H1 (cell line): ENCODE measurements around the gene HPRT1. TPM values are rescaled to one million over a fixed set of nuclear protein-coding genes. Genes with fewer than 3 reads are reported as not detected.

ENCODE experiments used
- CTCF ChIA-PET: fragments of 300-600 bp; sonication (Branson Sonifier 250); formaldehyde crosslinking; loops from one replicate; lab custom pipeline; 2021; ENCODE audit not compliant: partially characterized antibody; lab: Charles Lee
- POLR2A ChIA-PET: fragments of 300-600 bp; sonication (Branson Sonifier 250); formaldehyde crosslinking; loops from one replicate; lab custom pipeline; 2021; ENCODE audit warnings: inconsistent platforms; ENCODE audit not compliant: partially characterized antibody; lab: Charles Lee
- DNase-seq, 2 experiments: peaks; one replicate each; pipeline versions ENCODE4 v3.0.0 to v3.0.0-alpha.2; 2010 to 2022; ENCODE audit warnings: low spot score in 2 of 2, low read depth in 1 of 2, mixed read lengths in 1 of 2
- FAIRE-seq: peaks from 2 replicates; lab custom pipeline; 2011; peaks lifted over from hg19 to GRCh38; lab: Jason Lieb, UNC
- H2AFZ ChIP-seq: 2 replicates; pipeline ENCODE4 v1.8.1; 2012; ENCODE audit warnings: low read length, inconsistent platforms
- H2AK5ac ChIP-seq: 2 replicates; pipeline ENCODE4 v1.6.1; 2013; ENCODE audit warnings: low read depth, low read length
- H2BK120ac ChIP-seq: replicated peaks from 2 replicates; pipeline ENCODE3; 2013; ENCODE audit warnings: low read depth, low read length, inconsistent platforms
- H2BK12ac ChIP-seq: 2 replicates; pipeline ENCODE4 v1.6.1; 2013; ENCODE audit warnings: low read depth, low read length
- H2BK15ac ChIP-seq: 2 replicates; pipeline ENCODE4 v1.6.1; 2013; ENCODE audit warnings: low read length
- H2BK20ac ChIP-seq: 2 replicates; pipeline ENCODE4 v1.6.1; 2013; ENCODE audit warnings: low read length
- H2BK5ac ChIP-seq: 2 replicates; pipeline ENCODE4 v1.6.1; 2013; ENCODE audit warnings: low read depth, low read length
- H3K14ac ChIP-seq: 2 replicates; pipeline ENCODE4 v1.6.1; 2013; ENCODE audit warnings: inconsistent platforms; ENCODE audit not compliant: insufficient read length
- H3K18ac ChIP-seq: 2 replicates; pipeline ENCODE4 v1.6.1; 2013; ENCODE audit warnings: low read length; ENCODE audit errors: extremely low read depth
- H3K23ac ChIP-seq: 2 replicates; pipeline ENCODE4 v1.6.1; 2013; ENCODE audit warnings: inconsistent platforms; ENCODE audit not compliant: insufficient read length
- H3K23me2 ChIP-seq: 2 replicates; pipeline ENCODE4 v1.6.1; 2013; ENCODE audit warnings: low read depth, low read length
- H3K27ac ChIP-seq: 2 replicates; pipeline ENCODE4 v1.6.1; 2011; ENCODE audit warnings: low read depth, low read length, inconsistent platforms
- H3K27me3 ChIP-seq, 4 experiments: replicated peaks in 1 of 4; 1 replicate in 1 of 4; 2 replicates in 3 of 4; pipeline versions ENCODE4 v1.6.1 to v1.8.1; 2011 to 2013; ENCODE audit warnings: low read length in 3 of 4, mild to moderate bottlenecking in 3 of 4, inconsistent platforms in 2 of 4, mixed read lengths in 2 of 4, moderate library complexity in 1 of 4; ENCODE audit not compliant: control insufficient read depth in 3 of 4, insufficient read depth in 3 of 4; ENCODE audit errors: extremely low read depth in 1 of 4
- H3K36me3 ChIP-seq, 4 experiments: 2 replicates each; pipeline versions ENCODE4 v1.6.1 to v1.8.1; 2011 to 2013; ENCODE audit warnings: mild to moderate bottlenecking in 4 of 4, low read length in 3 of 4, moderate library complexity in 2 of 4, control low read depth in 1 of 4, inconsistent platforms in 1 of 4; ENCODE audit not compliant: insufficient read depth in 4 of 4, control insufficient read depth in 2 of 4
- H3K4ac ChIP-seq: replicated peaks from 2 replicates; pipeline ENCODE3; 2013; ENCODE audit warnings: low read length, low read depth, mixed read lengths, inconsistent platforms; ENCODE audit not compliant: insufficient read length
- H3K4me1 ChIP-seq, 4 experiments: replicated peaks in 1 of 4; 1 replicate in 1 of 4; 2 replicates in 3 of 4; pipeline versions ENCODE4 v1.6.1 to v1.8.1; 2011 to 2013; ENCODE audit warnings: low read length in 3 of 4, inconsistent platforms in 2 of 4, mixed read lengths in 1 of 4; ENCODE audit not compliant: insufficient read depth in 4 of 4, control insufficient read depth in 3 of 4
- H3K4me2 ChIP-seq, 2 experiments: 2 replicates each; pipeline versions ENCODE4 v1.6.1 to v1.8.1; 2011 to 2013; ENCODE audit warnings: low read depth in 2 of 2, low read length in 2 of 2, control low read depth in 1 of 2, inconsistent platforms in 1 of 2, mild to moderate bottlenecking in 1 of 2; ENCODE audit not compliant: insufficient read depth in 1 of 2
- H3K4me3 ChIP-seq, 4 experiments: fragments of 200-600, 300-600 bp in 1 of 4; sonication (generic), shearing (Covaris generic), sonication (Bioruptor Twin) in 1 of 4; 2 replicates each; pipeline versions ENCODE4 v1.5.1 to v1.8.1; 2011 to 2016; ENCODE audit warnings: low read length in 4 of 4, low read depth in 3 of 4, control low read depth in 2 of 4, inconsistent platforms in 2 of 4, mild to moderate bottlenecking in 2 of 4, mixed read lengths in 1 of 4, moderate library complexity in 1 of 4; ENCODE audit not compliant: insufficient read depth in 2 of 4; ENCODE audit errors: extremely low read depth in 1 of 4
- H3K56ac ChIP-seq: replicated peaks from 2 replicates; pipeline ENCODE3; 2013; ENCODE audit warnings: low read depth, mild to moderate bottlenecking, mixed read lengths, low read length, inconsistent platforms; ENCODE audit not compliant: insufficient read length
- H3K79me1 ChIP-seq: 2 replicates; pipeline ENCODE4 v1.6.1; 2013; ENCODE audit warnings: low read depth, low read length, control low read depth
- H3K79me2 ChIP-seq, 2 experiments: 2 replicates each; pipeline versions ENCODE4 v1.6.1 to v1.8.1; 2012 to 2013; ENCODE audit warnings: low read length in 2 of 2, mild to moderate bottlenecking in 2 of 2, inconsistent platforms in 1 of 2; ENCODE audit not compliant: insufficient read depth in 2 of 2, control insufficient read depth in 1 of 2
- H3K9ac ChIP-seq, 4 experiments: replicated peaks in 1 of 4; 1 replicate in 1 of 4; 2 replicates in 3 of 4; pipeline versions ENCODE4 v1.6.1 to v1.8.1; 2011 to 2013; ENCODE audit warnings: low read depth in 3 of 4, low read length in 3 of 4, control low read depth in 2 of 4, mild to moderate bottlenecking in 2 of 4, moderate library complexity in 2 of 4, inconsistent platforms in 1 of 4; ENCODE audit errors: extremely low read depth in 1 of 4
- H3K9me3 ChIP-seq, 2 experiments: 2 replicates each; pipeline versions ENCODE4 v1.6.1 to v1.8.1; 2012 to 2013; ENCODE audit warnings: mild to moderate bottlenecking in 2 of 2, moderate library complexity in 2 of 2, control low read depth in 1 of 2, inconsistent platforms in 1 of 2, low read depth in 1 of 2, low read length in 1 of 2, mixed read lengths in 1 of 2; ENCODE audit not compliant: insufficient read depth in 2 of 2
- H4K20me1 ChIP-seq, 2 experiments: replicated peaks in 1 of 2; 2 replicates each; pipeline versions ENCODE3 to v1.8.1; 2011 to 2013; ENCODE audit warnings: inconsistent platforms in 2 of 2, low read length in 2 of 2, mild to moderate bottlenecking in 1 of 2; ENCODE audit not compliant: insufficient read depth in 2 of 2, control insufficient read depth in 1 of 2
- H4K5ac ChIP-seq: 2 replicates; pipeline ENCODE4 v1.6.1; 2013; ENCODE audit warnings: low read length, low read depth, mixed read lengths, inconsistent platforms; ENCODE audit not compliant: insufficient read length
- H4K8ac ChIP-seq: 2 replicates; pipeline ENCODE4 v1.8.0; 2013; ENCODE audit warnings: mild to moderate bottlenecking, moderate library complexity, low read length, inconsistent platforms; ENCODE audit not compliant: insufficient read depth; ENCODE audit errors: extremely low read depth
- H4K91ac ChIP-seq: replicated peaks from 2 replicates; pipeline ENCODE3; 2013; ENCODE audit warnings: low read length, mixed read lengths, inconsistent platforms; ENCODE audit not compliant: insufficient read length
- SP4 ChIP-seq: IDR thresholded peaks from 2 replicates; pipeline ENCODE4 v1.6.1; 2012; ENCODE audit warnings: low read length, inconsistent platforms
- WGBS, 2 experiments: shearing (Covaris generic) in 1 of 2; methylation state at CpG; one replicate each; pipeline versions ENCODE4 v1.1.6 to v1.1.7; 2013 to 2015; ENCODE audit warnings: low lambda C conversion rate in 2 of 2, mixed read lengths in 2 of 2, inconsistent platforms in 1 of 2, low coverage in 1 of 2, missing lambda C conversion rate in 1 of 2; ENCODE audit not compliant: insufficient replicate concordance in 2 of 2, insufficient coverage in 1 of 2, insufficient read length in 1 of 2; ENCODE audit errors: extremely low coverage in 1 of 2, missing lambda C conversion rate in 1 of 2; 5-methylcytosine and 5-hydroxymethylcytosine counted together
- polyA plus RNA-seq, 7 experiments: library from polyadenylated mRNA; depleted of rRNA in 3 of 7; stranded (reverse) in 5 of 7; unstranded in 2 of 7; fragments of >200 nt in 5 of 7; fragments of 200-250 nt in 2 of 7; gene quantifications; 1 replicate in 5 of 7; 2 replicates in 1 of 7; 4 replicates in 1 of 7; pipeline versions ENCODE4 v1.2.1 to v1.2.3, GENCODE V29; 2011 to 2013; ENCODE audit warnings: missing spikeins in 2 of 7, mixed read lengths in 2 of 7
- total RNA-seq: library from RNA; stranded (reverse); fragmentation: NEBNext Ultra II Directional; extraction: Animal tissue kit (Norgen Biotek cat#: 25700); gene quantifications from 2 replicates; pipeline ENCODE4 v1.2.1, GENCODE V29; 2021

HPRT1 gene
- total and polyA plus RNA-seq, 2 of the 8 experiments (the other 6 are each of a cell fraction or from before 2014, with no cell fraction given): 16.9 to 49.5 TPM

- H3K4me2 ChIP-seq: no peak overlapping the region
- WGBS, 2 experiments: 96% methylated on average over 5 of the region's 5 CpGs; no CpG with 5 or more reads in 1 of the 2 experiments
- FAIRE-seq: no peak
These were observed 43.9 kb upstream of the HPRT1 start for GRCh38 chrX:134416087-134416486.

More at GRCh38 chrX:134416087-134416486, 43.9 kb upstream of the HPRT1 start:
- Histone ChIP-seq H4K20me1 (no peaks in the 10 kb centered on the region), H3K56ac (no peak overlapping the region), H3K4me1 (no peaks in the 10 kb centered on the region), H3K36me3 (peaks cover 0 to 54% (median 10%) of the 10 kb centered on the region in 4 experiments; a peak in 6 of 8 replicates), H4K91ac (no peak overlapping the region), H3K79me2 (no peaks in the 10 kb centered on the region)
- no peak for TF ChIP-seq SP4
- TF ChIP-seq, all 59 proteins: peak for 0
- Histone ChIP-seq H3K27me3 (no peaks in the 10 kb centered on the region), H2BK12ac (no peak overlapping the region), H3K27ac (no peak overlapping the region), H2BK120ac (no peak overlapping the region), H4K8ac (no peak overlapping the region), H3K23ac (no peak overlapping the region), H3K14ac (no peak overlapping the region), H4K5ac (no peak overlapping the region), H3K18ac (no peak overlapping the region), H3K4ac (no peak overlapping the region), H3K23me2 (no peaks in the 10 kb centered on the region), H2AFZ (no peak overlapping the region), H3K9me3 (no peaks in the 10 kb centered on the region), H3K79me1 (no peaks in the 10 kb centered on the region), H3K9ac (no peak overlapping the region), H2BK15ac (no peak overlapping the region), H2AK5ac (no peak overlapping the region), H3K4me3 (no peak overlapping the region), H2BK20ac (no peak overlapping the region), H2BK5ac (no peak overlapping the region)
- DNase-seq: no peak
- POLR2A ChIA-PET: no interaction called here
- CTCF ChIA-PET: no interaction called here
